ENCODE results near the gene RAET1G. TPM values are rescaled to one million over a fixed set of nuclear protein-coding genes. Genes with fewer than 3 reads are reported as not detected.
A peak's percentile ranks its signal among the peaks of the same experiment; 100 is the strongest.
"Not testable (repeated sequence)": the region's sequence is repeated elsewhere in the genome, so short reads cannot be mapped to it uniquely, and the experiment has no call there.

Gene RAET1G
- total RNA-seq, 4 donors from 2014 or later: 0.29 to 0.32 TPM; not detected in 2

DNA sequence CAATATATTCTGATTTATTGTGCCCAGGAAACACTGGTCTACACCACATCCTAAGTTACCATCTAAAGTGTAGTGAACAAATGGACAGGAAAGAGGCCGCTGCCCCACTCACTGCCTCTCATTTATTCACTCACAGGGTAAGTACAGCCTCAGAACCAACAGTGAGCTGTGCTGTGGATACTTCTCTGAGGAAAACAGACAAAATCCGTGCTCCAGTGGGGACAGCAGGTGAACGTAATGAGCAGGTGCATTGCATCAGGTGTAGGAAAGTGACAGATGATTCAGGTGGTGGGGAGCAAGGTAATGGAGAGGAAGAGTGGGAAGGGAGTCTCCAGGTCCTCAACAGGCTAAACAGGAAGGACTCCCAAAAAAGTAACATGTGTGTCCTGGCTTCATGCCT is 10.5 kb upstream of the RAET1G start:
- no peaks in the 10 kb centered on the region for H3K9me3 ChIP-seq
- peaks cover 3 to 5% (median 5%) of the 10 kb centered on the region in 4 donors for H3K4me1 ChIP-seq
- no peak overlapping the region for H3K27ac ChIP-seq (replicated peaks in 1 of 4)
- no peaks in the 10 kb centered on the region for H3K36me3 ChIP-seq
- H3K27me3 ChIP-seq: peaks cover 0 to 98% (median 47%) of the 10 kb centered on the region in 4 donors
- intact Hi-C loops (cut with DNase I): no loop called here
- no peak for DNase-seq (ENCODE audit: extremely low spot score)
- H3K4me3 ChIP-seq: no peak overlapping the region
- 33% methylated on average over 3 of the region's 3 CpGs for WGBS
- TF ChIP-seq POLR2AphosphoS5 (IDR thresholded peaks at IDR 0.05) (no peak), POLR2A (IDR thresholded peaks at IDR 0.05; ENCODE audit: low read depth) (no peak), EP300 (IDR thresholded peaks at IDR 0.05) (no peak)
- TF ChIP-seq, protein P1, sequence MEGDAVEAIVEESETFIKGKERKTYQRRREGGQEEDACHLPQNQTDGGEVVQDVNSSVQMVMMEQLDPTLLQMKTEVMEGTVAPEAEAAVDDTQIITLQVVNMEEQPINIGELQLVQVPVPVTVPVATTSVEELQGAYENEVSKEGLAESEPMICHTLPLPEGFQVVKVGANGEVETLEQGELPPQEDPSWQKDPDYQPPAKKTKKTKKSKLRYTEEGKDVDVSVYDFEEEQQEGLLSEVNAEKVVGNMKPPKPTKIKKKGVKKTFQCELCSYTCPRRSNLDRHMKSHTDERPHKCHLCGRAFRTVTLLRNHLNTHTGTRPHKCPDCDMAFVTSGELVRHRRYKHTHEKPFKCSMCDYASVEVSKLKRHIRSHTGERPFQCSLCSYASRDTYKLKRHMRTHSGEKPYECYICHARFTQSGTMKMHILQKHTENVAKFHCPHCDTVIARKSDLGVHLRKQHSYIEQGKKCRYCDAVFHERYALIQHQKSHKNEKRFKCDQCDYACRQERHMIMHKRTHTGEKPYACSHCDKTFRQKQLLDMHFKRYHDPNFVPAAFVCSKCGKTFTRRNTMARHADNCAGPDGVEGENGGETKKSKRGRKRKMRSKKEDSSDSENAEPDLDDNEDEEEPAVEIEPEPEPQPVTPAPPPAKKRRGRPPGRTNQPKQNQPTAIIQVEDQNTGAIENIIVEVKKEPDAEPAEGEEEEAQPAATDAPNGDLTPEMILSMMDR (IDR thresholded peaks at IDR 0.05): no peak

DNA sequence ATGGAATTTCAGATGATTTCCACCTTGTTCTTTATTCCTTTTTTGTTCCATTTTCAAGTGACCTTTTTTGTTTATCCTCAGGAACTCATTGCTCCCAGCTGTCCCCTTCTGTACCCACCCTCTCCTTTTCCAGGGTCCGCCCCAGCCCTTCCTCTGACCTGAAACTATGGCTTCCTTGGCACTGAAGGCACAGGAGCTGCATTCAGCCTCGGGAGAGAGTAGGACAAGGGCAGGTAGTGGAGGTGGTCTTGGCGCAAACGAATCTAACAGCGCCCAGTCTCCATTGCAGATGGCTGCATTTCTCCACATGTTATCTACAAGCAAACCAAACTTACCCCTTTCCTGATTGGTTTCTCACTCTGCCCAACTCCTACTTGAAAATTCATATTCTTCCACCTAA is 10.1 kb upstream of the RAET1G start:
- 53% methylated on average over 5 of the region's 5 CpGs for WGBS
- H3K4me3 ChIP-seq: no peak overlapping the region
- TF ChIP-seq, protein P1 (IDR thresholded peaks at IDR 0.05): no peak
- TF ChIP-seq EP300 (IDR thresholded peaks at IDR 0.05) (no peak), POLR2AphosphoS5 (IDR thresholded peaks at IDR 0.05) (no peak)
- peaks cover 0 to under 1% (median under 1%) of the 10 kb centered on the region in 4 donors for H3K4me1 ChIP-seq
- peaks cover 0 to 94% (median 43%) of the 10 kb centered on the region in 4 donors for H3K27me3 ChIP-seq
- H3K36me3 ChIP-seq: no peaks in the 10 kb centered on the region
- H3K27ac ChIP-seq (replicated peaks in 1 of 4): no peak overlapping the region
- H3K9me3 ChIP-seq: no peaks in the 10 kb centered on the region
- intact Hi-C loops (cut with DNase I): no loop called here
- no peak for DNase-seq (ENCODE audit: extremely low spot score)

DNA sequence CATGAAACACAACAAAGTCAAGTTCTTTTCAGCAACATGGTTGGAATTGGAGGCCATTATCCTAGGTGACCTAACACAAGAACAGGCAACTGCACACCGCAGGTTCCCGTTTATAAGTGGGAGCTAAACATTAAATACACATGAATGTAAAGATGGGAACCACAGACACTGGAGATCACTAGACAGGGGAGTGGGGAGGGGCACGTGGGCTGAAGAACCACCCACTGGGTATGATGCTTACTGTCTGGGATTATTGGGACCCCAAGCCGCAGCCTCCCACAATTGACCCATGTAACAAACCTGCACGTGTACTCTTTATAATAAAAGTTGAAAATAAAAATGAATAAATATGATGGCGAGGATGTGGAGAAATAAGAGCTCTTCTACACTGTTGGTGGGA is 8.6 kb upstream of the RAET1G start:
- Histone ChIP-seq H3K9me3 (no peaks in the 10 kb centered on the region), H3K36me3 (no peaks in the 10 kb centered on the region), H3K27me3 (peaks cover 0 to 84% (median 31%) of the 10 kb centered on the region in 4 donors), H3K27ac (replicated peaks in 1 of 4) (no peak overlapping the region), H3K4me1 (peaks cover 0 to under 1% (median under 1%) of the 10 kb centered on the region in 4 donors), H3K4me3 (no peak overlapping the region)
- intact Hi-C loops (cut with DNase I): no loop called here
- no peak for DNase-seq (ENCODE audit: extremely low spot score)
- TF ChIP-seq POLR2AphosphoS5 (IDR thresholded peaks at IDR 0.05): no peak
- TF ChIP-seq, protein P1 (IDR thresholded peaks at IDR 0.05): no peak
- TF ChIP-seq EP300 (IDR thresholded peaks at IDR 0.05): no peak
- no peak for TF ChIP-seq POLR2A (IDR thresholded peaks at IDR 0.05; ENCODE audit: low read depth)
- WGBS: 73% methylated on average over 6 of the region's 6 CpGs

DNA sequence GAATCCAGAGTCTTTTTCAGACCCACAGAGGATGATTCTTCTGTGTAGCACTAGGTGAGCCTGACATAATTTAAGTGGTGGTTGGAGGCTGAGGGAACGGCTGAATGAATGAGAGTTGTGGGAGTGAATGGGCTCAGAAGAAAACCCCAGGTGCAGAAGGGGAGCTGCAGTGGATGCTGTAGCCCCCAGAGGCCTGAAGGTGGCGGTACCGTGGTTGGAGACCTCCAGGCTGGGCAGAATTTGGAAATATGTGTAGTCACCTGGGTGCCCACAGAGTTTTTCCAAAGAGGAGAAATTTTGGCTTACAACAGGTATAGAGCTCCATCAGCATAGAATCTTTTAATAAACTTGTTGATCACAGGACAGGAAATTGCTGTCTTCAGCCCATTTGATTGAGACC is 6.5 kb upstream of the RAET1G start:
- 10% methylated on average over 3 of the region's 3 CpGs for WGBS
- Histone ChIP-seq H3K4me3 (no peak overlapping the region), H3K9me3 (no peaks in the 10 kb centered on the region), H3K36me3 (no peaks in the 10 kb centered on the region), H3K4me1 (peaks cover 8 to 21% (median 17%) of the 10 kb centered on the region in 4 donors), H3K27me3 (peaks cover 0 to 69% (median 16%) of the 10 kb centered on the region in 4 donors), H3K27ac (replicated peaks in 1 of 4) (no peak overlapping the region)
- no peak for DNase-seq (ENCODE audit: extremely low spot score)
- intact Hi-C loops (cut with DNase I): no loop called here
- TF ChIP-seq POLR2AphosphoS5 (IDR thresholded peaks at IDR 0.05) (no peak), EP300 (IDR thresholded peaks at IDR 0.05) (no peak), POLR2A (IDR thresholded peaks at IDR 0.05; ENCODE audit: low read depth) (no peak)
- TF ChIP-seq, protein P1 (IDR thresholded peaks at IDR 0.05): peak in 1 of 3 experiments; percentile 4

DNA sequence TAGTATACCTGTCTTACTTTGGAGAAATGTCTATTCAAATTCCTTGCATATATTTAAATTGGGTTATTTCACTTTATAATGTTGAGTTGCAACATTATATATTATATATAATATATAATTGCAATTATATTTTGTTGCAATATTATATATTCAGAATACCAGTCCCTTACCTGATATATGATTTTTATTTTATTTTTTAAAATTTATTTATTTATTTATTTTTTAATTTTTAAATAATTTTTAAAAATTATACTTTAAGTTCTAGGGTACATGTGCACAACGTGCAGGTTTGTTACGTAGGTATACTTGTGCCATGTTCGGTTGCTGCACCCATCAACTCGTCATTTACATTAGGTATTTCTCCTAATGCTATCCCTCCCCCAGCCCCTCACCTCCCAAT is 4.1 kb upstream of the RAET1G start:
- 83% methylated on average over 4 of the region's 4 CpGs for WGBS
- H3K36me3 ChIP-seq; DNase-seq (ENCODE audit: extremely low spot score); H3K4me3 ChIP-seq; H3K27ac ChIP-seq (replicated peaks in 1 of 4); H3K9me3 ChIP-seq; intact Hi-C loops (cut with DNase I): not testable (repeated sequence)
- Histone ChIP-seq H3K4me1 (peaks cover 20 to 39% (median 34%) of the 10 kb centered on the region in 4 donors), H3K27me3 (peaks cover 0 to 51% (median 8%) of the 10 kb centered on the region in 4 donors)
